GM20000 (cell line): Measurements from ENCODE around the gene LGALS3.

Experiments used
- DNase-seq: peaks from one replicate; pipeline ENCODE4 v3.0.0; 2012; ENCODE audit warnings: low spot score
- TF ChIP-seq, protein P1 (sequence below): IDR thresholded peaks from 2 replicates; pipeline ENCODE4 v1.5.1; 2012; ENCODE audit warnings: mild to moderate bottlenecking, control low read depth; ENCODE audit errors: extremely low read depth, missing control alignments

Gene LGALS3

GRCh38 chr14:55133416-55133815 is 4.4 kb downstream of the LGALS3 start:
- DNase-seq, result no peak
- TF ChIP-seq, protein P1, sequence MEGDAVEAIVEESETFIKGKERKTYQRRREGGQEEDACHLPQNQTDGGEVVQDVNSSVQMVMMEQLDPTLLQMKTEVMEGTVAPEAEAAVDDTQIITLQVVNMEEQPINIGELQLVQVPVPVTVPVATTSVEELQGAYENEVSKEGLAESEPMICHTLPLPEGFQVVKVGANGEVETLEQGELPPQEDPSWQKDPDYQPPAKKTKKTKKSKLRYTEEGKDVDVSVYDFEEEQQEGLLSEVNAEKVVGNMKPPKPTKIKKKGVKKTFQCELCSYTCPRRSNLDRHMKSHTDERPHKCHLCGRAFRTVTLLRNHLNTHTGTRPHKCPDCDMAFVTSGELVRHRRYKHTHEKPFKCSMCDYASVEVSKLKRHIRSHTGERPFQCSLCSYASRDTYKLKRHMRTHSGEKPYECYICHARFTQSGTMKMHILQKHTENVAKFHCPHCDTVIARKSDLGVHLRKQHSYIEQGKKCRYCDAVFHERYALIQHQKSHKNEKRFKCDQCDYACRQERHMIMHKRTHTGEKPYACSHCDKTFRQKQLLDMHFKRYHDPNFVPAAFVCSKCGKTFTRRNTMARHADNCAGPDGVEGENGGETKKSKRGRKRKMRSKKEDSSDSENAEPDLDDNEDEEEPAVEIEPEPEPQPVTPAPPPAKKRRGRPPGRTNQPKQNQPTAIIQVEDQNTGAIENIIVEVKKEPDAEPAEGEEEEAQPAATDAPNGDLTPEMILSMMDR, result no peak

- no peak for DNase-seq
Measured at GRCh38 chr14:55136241-55136640, 7.2 kb downstream of the LGALS3 start.

GRCh38 chr14:55136885-55137786 is 8.1 kb downstream of the LGALS3 start:
- TF ChIP-seq, protein P1, result no peak

More at GRCh38 chr14:55136241-55136640, 7.2 kb downstream of the LGALS3 start:
- TF ChIP-seq, protein P1, result no peak

DNA sequence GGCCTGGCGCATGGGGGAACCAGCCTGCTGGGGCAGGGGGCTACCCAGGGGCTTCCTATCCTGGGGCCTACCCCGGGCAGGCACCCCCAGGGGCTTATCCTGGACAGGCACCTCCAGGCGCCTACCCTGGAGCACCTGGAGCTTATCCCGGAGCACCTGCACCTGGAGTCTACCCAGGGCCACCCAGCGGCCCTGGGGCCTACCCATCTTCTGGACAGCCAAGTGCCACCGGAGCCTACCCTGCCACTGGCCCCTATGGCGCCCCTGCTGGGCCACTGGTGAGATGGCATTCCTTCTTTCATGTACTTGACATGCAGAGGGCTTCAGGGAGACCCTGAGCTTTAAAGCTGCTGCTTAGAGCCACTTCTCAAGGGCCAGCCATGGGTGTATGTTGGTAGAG is 9.0 kb downstream of the LGALS3 start:
- DNase-seq, result no peak
- TF ChIP-seq, protein P1, result no peak

More at GRCh38 chr14:55136885-55137786, 8.1 kb downstream of the LGALS3 start:
- DNase-seq, result no peak

- TF ChIP-seq, protein P1, result no peak
- no peak for DNase-seq
Measured at GRCh38 chr14:55139141-55139540, 10.1 kb downstream of the LGALS3 start.

- TF ChIP-seq, protein P1, result no peak
- no peak for DNase-seq
Measured at GRCh38 chr14:55139696-55140509, 10.9 kb downstream of the LGALS3 start.

GRCh38 chr14:55141825-55142224 is 12.8 kb downstream of the LGALS3 start:
- TF ChIP-seq, protein P1, result no peak
- no peak for DNase-seq
